Measurements from ENCODE around the gene GLT1D1. TPM values are rescaled to one million over a fixed set of nuclear protein-coding genes. Genes with fewer than 3 reads are reported as not detected.

The GLT1D1 gene
- total RNA-seq, 2 experiments from 2014 or later: not detected

DNA sequence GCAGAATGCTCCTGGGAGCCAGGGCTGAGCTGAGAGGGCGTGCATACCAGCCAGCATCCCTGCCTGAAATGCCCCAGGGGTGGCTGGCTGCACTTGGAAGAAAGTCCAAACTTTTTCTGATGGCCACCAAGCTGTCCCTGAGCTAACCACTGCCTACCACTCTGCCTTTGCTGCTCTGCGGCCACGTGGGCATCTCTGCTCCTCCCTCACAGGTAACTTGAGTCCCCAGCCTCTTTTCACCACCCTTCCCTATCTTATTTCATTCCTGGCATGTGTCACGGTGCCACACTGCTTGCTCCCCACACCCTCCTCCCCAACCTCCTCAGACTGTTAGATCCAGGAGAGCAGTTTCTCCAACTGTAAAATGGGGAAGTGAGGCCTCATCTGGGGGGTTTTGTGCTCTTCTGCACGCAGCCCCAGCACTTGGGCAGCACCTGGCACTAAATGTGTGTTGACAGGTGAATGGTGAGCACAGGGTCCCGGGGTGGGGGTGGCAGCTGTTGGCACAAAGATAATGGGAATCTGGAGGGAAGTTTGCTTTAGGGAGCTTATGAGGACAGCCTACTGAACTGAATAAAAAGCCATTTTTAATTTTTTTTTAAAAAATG lies 113.0 kb downstream of the GLT1D1 start:
- Mint-ChIP-seq H3K4me3 (no peak overlapping the region), H3K9me3 (ENCODE audit: insufficient read depth) (no peaks in the 10 kb centered on the region), H3K27ac (no peak overlapping the region), H3K4me1 (ENCODE audit: low read depth) (peaks cover 3% of the 10 kb centered on the region), H3K36me3 (ENCODE audit: low read depth) (no peaks in the 10 kb centered on the region), H3K27me3 (ENCODE audit: low read depth) (peaks cover 14% of the 10 kb centered on the region)
- DNase-seq: no peak
- POLR2A ChIA-PET: no interaction called here
- CTCF ChIA-PET: interaction anchor here (0.9 to 2.1 kb wide), 2 partner anchors 10 to 11 kb away, joined by 3 to 9 read pairs; no protein-coding TSS in a partner anchor
- ATAC-seq: no peak

DNA sequence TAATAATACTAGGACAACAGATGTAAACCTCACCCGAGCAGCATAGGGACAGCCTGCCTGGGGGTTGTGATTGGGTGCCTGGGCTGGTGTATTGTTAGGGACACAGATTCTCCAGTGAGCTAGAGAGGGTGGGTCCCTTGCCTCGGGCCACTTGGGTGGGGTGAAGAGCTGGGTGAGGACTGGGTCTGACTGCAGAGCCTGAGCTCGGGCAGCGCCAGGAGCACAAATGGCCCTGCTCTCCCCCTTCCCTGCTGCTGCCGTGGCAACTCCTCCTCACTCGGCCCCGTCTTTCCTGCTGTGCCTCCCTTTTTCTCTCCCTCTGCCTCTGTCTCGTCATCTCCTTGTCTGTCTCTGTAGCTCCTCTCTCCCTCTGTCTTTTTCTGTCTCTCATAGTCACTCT lies 115.4 kb downstream of the GLT1D1 start:
- ChIA-PET POLR2A (no interaction called here), CTCF (interaction anchor here (1.1 to 1.7 kb wide), 3 partner anchors 31 to 943 kb away, joined by 3 to 9 read pairs (median 4); no protein-coding TSS in a partner anchor)
- Mint-ChIP-seq H3K9me3 (ENCODE audit: insufficient read depth) (no peaks in the 10 kb centered on the region), H3K36me3 (ENCODE audit: low read depth) (no peaks in the 10 kb centered on the region), H3K4me3 (no peak overlapping the region), H3K27me3 (ENCODE audit: low read depth) (peaks cover 14% of the 10 kb centered on the region), H3K27ac (no peak overlapping the region), H3K4me1 (ENCODE audit: low read depth) (peaks cover 3% of the 10 kb centered on the region)
- ATAC-seq (no peak), DNase-seq (no peak)

DNA sequence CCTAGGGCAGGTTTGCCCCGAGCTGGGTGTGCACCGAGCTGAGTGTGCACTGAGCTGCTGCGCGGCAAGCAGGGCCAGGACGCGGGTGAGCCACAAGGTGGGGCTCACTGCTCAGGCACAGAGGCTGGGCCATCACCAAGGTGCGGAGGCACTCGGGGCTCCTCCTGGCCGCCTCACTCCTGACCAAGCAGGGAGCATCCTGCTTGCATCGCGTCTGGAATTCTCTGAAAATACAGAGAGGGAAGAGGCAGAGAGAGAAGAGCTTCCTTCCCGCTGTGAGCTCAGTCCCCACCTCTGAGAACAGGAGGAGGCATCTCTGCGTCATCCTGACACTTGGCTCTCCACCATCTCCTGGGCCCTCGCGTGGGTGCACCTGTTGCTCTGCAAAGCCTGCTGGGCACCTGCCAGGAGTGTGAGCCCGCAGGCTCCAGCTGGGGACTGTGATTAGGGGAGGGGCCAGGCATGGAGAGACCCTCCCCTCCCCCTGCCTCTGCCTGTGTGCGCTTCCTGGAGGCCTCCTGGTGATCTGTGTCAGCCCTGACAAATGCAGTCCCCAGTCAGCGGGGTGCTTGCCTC lies 116.3 kb downstream of the GLT1D1 start:
- no peak overlapping the region for H3K4me3 Mint-ChIP-seq

DNA sequence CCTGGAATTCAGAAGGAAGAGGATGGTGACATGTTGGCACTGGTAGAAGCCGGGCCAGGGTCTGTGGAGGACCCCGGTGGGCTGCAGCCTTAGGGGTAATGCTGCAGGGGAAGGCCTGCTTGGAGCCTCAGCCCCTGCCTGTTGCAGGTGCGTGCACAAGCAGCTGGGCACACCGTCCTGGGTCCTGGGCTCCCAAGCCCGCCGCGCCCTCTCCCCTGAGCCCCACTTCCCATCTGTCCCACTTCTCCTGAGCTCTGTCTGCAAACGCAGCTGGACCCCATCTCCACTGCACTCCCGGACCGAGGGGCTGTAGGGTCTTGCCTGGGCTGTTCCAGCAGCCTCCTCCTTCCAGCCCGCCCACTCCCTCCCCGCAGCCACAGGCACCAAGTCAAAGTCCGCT lies 116.8 kb downstream of the GLT1D1 start:
- peaks cover 3% of the 10 kb centered on the region for H3K4me1 Mint-ChIP-seq (ENCODE audit: low read depth)
- ATAC-seq (no peak), DNase-seq (no peak)
- H3K27ac Mint-ChIP-seq: no peak overlapping the region
- no peak overlapping the region for H3K4me3 Mint-ChIP-seq
- no peaks in the 10 kb centered on the region for H3K36me3 Mint-ChIP-seq (ENCODE audit: low read depth)
- POLR2A ChIA-PET: no interaction called here
- CTCF ChIA-PET: interaction anchor here (0.8 to 1.7 kb wide), 4 partner anchors 77 to 1044 kb away, joined by 3 to 9 read pairs (median 4); no protein-coding TSS in a partner anchor
- H3K9me3 Mint-ChIP-seq (ENCODE audit: insufficient read depth): no peaks in the 10 kb centered on the region
- peaks cover 11% of the 10 kb centered on the region for H3K27me3 Mint-ChIP-seq (ENCODE audit: low read depth)

More for the DNA sequence above, 116.3 kb downstream of the GLT1D1 start:
- peak; percentile 28 for DNase-seq
- Mint-ChIP-seq H3K27me3 (ENCODE audit: low read depth) (peaks cover 14% of the 10 kb centered on the region), H3K27ac (no peak overlapping the region), H3K9me3 (ENCODE audit: insufficient read depth) (no peaks in the 10 kb centered on the region), H3K36me3 (ENCODE audit: low read depth) (no peaks in the 10 kb centered on the region), H3K4me1 (ENCODE audit: low read depth) (peaks cover 3% of the 10 kb centered on the region)
- CTCF ChIA-PET: interaction anchor here (0.6 to 1.7 kb wide), 6 partner anchors 32 to 1044 kb away, joined by 3 to 9 read pairs (median 4); no protein-coding TSS in a partner anchor
- POLR2A ChIA-PET: no interaction called here
- peak; percentile 84 for ATAC-seq

DNA sequence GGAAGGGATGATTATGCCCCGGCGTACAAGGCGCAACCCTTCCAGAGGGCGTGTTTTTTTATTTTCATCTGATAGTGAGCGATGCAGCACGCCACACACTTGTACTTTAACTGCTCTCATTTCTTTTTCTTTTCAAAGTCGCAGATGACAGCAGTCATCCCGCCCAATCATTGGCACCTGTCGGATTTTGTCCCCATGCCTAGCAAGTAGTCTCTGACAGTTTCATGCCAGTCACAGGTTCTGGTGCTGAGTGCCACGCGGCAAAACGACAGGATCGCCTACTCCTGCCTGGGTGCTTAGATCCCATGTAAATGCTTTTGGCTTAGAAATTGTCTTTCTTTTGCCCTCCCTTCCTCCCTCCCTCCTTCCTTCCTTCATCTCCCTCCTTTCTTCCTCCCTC lies 117.7 kb downstream of the GLT1D1 start:
- no peak for ATAC-seq
- Mint-ChIP-seq H3K4me3 (no peak overlapping the region), H3K9me3 (ENCODE audit: insufficient read depth) (no peaks in the 10 kb centered on the region), H3K27ac (no peak overlapping the region), H3K36me3 (ENCODE audit: low read depth) (no peaks in the 10 kb centered on the region), H3K4me1 (ENCODE audit: low read depth) (peaks cover 3% of the 10 kb centered on the region), H3K27me3 (ENCODE audit: low read depth) (peaks cover 11% of the 10 kb centered on the region)
- no peak for DNase-seq
- CTCF ChIA-PET: interaction anchor here (1.3 kb wide), 1 partner anchor 1043 kb away, joined by 5 read pairs; no protein-coding TSS in a partner anchor
- POLR2A ChIA-PET: no interaction called here

DNA sequence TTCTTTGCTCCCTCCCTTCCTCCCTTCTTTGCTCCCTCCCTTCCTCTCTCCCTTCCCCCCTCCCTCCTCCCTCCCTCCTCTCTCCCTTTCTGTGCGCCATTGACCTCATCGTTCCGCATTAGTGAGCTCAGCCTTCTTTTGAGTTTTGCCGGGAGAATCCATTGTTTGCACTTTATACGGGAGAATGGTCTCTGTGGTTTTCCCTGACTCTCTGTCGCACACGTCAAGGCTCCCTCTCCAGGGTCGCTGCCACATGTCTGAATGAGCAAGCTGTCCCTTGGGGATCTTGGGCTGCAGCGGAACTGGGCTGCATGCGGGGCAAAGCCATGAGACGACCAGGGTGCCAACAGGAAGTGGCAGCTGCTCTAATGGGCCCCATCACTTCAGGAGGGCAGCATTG lies 118.5 kb downstream of the GLT1D1 start:
- CTCF ChIA-PET: no interaction called here
- H3K36me3 Mint-ChIP-seq (ENCODE audit: low read depth): no peaks in the 10 kb centered on the region
- DNase-seq (no peak), ATAC-seq (no peak)
- POLR2A ChIA-PET: no interaction called here
- H3K27me3 Mint-ChIP-seq (ENCODE audit: low read depth): peaks cover 11% of the 10 kb centered on the region
- H3K4me1 Mint-ChIP-seq (ENCODE audit: low read depth): peaks cover 3% of the 10 kb centered on the region
- no peaks in the 10 kb centered on the region for H3K9me3 Mint-ChIP-seq (ENCODE audit: insufficient read depth)
- H3K27ac Mint-ChIP-seq: no peak overlapping the region
- no peak overlapping the region for H3K4me3 Mint-ChIP-seq

DNA sequence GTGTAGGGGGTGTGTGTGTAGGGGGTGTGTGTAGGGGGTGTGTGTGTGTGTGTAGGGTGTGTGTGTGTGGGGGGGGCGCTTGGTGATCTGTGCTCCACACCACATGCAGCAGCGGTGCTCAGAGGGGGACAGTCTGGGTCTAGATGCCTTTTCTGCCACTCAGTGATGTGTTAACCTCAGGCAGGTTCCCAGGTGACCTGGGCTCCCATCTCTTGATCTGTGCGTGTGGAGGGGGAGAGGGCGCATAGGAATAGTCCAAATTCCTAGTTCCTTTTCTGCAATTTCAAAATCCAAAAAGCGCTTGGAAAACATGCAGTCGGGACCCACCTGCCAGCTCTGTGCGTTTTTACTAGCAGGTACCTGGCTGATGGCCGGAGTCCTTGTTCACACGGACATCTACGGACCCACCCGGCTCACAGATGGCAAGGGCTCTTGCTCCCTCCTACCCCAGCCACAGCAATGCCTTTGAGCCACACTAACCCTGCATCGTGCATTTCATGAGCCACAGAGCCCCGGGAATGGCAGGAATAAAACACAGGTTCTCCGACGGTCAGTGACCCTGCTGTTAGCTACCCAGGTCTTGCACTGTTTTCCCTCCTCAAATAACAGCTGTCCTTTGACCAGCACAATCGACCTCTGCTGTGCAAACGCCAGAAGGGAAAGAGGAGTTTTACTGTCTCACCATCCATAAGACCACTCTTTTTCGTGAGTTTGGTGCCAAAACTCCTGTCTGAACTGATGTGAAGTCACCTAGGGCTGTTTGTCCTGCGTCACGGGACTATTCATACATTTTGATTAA lies 120.8 kb downstream of the GLT1D1 start:
- H3K9me3 Mint-ChIP-seq (ENCODE audit: insufficient read depth): no peaks in the 10 kb centered on the region
- ATAC-seq (no peak), DNase-seq (no peak)
- CTCF ChIA-PET: no interaction called here
- H3K4me1 Mint-ChIP-seq (ENCODE audit: low read depth): peaks cover 3% of the 10 kb centered on the region
- H3K27ac Mint-ChIP-seq: no peak overlapping the region
- no peaks in the 10 kb centered on the region for H3K36me3 Mint-ChIP-seq (ENCODE audit: low read depth)
- POLR2A ChIA-PET: no interaction called here
- H3K4me3 Mint-ChIP-seq: no peak overlapping the region
- peaks cover 8% of the 10 kb centered on the region for H3K27me3 Mint-ChIP-seq (ENCODE audit: low read depth)

DNA sequence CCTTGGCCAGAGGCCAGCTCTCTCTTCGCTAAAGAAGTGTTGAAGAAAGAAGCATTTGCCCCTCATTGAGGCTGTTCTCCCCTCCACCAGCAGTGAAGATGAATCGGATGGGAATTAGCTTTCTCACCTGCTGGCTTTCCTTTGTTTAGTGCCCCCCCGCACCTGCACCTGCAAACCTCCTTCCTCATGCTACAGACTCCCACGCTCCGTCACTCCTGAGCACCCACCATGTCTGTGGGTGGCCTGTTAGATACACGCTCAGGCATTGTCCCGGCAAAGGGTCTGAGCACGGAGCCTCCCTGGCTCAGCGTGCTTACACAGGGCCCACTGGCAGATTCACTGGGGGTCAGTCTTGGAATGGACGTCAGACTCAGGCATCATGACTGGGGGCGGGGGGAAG lies 121.6 kb downstream of the GLT1D1 start:
- POLR2A ChIA-PET: no interaction called here
- Mint-ChIP-seq H3K4me1 (ENCODE audit: low read depth) (no peaks in the 10 kb centered on the region), H3K9me3 (ENCODE audit: insufficient read depth) (no peaks in the 10 kb centered on the region), H3K27ac (no peak overlapping the region), H3K4me3 (no peak overlapping the region), H3K27me3 (ENCODE audit: low read depth) (peaks cover 3% of the 10 kb centered on the region), H3K36me3 (ENCODE audit: low read depth) (no peaks in the 10 kb centered on the region)
- DNase-seq (no peak), ATAC-seq (no peak)
- CTCF ChIA-PET: interaction anchor here (1.9 kb wide), 1 partner anchor 8 kb away, joined by 9 read pairs; no protein-coding TSS in a partner anchor

DNA sequence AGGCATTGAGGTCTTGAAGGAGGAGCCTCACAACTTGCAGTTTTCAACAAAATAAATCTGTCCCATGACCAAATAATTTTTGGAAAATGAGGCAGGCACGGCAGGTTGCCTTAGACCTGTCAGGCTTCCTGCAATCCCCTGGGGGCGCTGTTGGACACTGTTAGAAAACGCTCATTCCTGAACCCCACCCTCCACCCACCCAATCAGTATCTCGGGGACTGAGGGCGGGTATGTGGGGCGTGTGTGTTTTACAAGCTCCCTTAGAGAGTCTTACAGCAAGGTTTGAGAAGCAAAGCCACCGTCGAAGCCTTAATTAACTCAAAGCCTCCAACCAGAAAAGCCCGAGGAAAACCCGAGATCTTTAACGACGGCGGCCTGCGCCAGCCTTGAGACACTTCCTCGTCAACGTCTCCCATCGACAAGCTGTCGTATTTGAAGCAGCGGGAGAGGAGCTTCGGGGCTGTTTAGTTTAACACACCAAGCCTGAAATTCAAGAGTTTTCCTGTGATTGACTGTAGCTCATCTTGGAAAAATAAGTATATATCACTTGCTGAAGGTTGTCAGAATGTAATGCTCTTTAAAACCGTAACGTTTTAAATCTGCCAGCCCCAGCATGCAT lies 123.0 kb downstream of the GLT1D1 start:
- CTCF ChIA-PET: interaction anchor here (0.9 to 1.9 kb wide), 2 partner anchors 9 to 193 kb away, joined by 3 to 9 read pairs; no protein-coding TSS in a partner anchor
- Mint-ChIP-seq H3K36me3 (ENCODE audit: low read depth) (no peaks in the 10 kb centered on the region), H3K27ac (no peak overlapping the region), H3K27me3 (ENCODE audit: low read depth) (no peaks in the 10 kb centered on the region), H3K9me3 (ENCODE audit: insufficient read depth) (no peaks in the 10 kb centered on the region), H3K4me3 (no peak overlapping the region), H3K4me1 (ENCODE audit: low read depth) (no peaks in the 10 kb centered on the region)
- ATAC-seq (no peak), DNase-seq (peak; percentile 31)
- POLR2A ChIA-PET: no interaction called here

DNA sequence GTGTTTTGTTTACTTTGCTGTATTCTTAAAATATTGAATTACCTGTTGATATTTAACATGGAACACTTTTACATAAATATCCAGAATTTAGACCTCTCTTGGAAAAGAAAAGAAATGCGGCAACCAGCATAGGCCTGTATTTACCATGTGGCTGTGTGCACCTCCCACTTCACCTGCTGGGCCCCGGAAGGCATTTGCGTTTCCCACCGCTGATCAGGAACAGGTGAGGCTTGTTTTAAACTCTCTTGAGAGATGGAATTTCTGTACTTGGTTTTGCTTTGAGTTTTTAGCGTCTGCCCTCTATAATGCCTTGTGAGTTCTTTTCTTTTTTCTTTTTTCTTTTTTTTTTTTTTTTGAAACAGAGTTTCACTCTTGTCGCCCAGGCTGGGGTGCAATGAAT lies 124.2 kb downstream of the GLT1D1 start:
- no peak overlapping the region for H3K4me3 Mint-ChIP-seq
- peaks cover 3% of the 10 kb centered on the region for H3K27me3 Mint-ChIP-seq (ENCODE audit: low read depth)
- H3K27ac Mint-ChIP-seq: no peak overlapping the region
- CTCF ChIA-PET: no interaction called here
- POLR2A ChIA-PET: no interaction called here
- H3K9me3 Mint-ChIP-seq (ENCODE audit: insufficient read depth): no peaks in the 10 kb centered on the region
- H3K4me1 Mint-ChIP-seq (ENCODE audit: low read depth): no peaks in the 10 kb centered on the region
- ATAC-seq (no peak), DNase-seq (no peak)
- no peaks in the 10 kb centered on the region for H3K36me3 Mint-ChIP-seq (ENCODE audit: low read depth)

DNA sequence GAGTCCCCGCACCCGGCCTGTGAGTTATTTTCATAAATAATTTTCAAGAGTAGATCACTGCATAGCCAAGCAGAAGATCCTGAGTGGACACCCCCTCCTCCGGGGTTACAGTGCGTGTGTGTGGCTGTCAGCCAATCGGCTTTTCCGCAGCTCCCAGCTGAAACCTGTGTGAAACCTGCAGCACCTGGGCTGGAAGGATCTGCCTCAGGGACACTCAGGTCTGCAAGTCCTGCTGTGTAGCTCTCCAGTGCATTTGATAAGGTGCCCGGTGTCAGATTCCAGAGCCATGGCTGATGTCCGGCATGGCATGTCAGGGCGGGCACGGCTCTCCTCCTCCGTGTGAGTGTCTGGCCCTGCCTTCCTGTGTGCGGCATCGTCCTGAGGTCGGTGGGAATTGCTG lies 124.8 kb downstream of the GLT1D1 start:
- Mint-ChIP-seq H3K27me3 (ENCODE audit: low read depth) (peaks cover 4% of the 10 kb centered on the region), H3K9me3 (ENCODE audit: insufficient read depth) (no peaks in the 10 kb centered on the region), H3K36me3 (ENCODE audit: low read depth) (no peaks in the 10 kb centered on the region), H3K27ac (no peak overlapping the region), H3K4me3 (no peak overlapping the region), H3K4me1 (ENCODE audit: low read depth) (no peaks in the 10 kb centered on the region)
- DNase-seq: no peak
- no peak for ATAC-seq
- ChIA-PET POLR2A (no interaction called here), CTCF (no interaction called here)

DNA sequence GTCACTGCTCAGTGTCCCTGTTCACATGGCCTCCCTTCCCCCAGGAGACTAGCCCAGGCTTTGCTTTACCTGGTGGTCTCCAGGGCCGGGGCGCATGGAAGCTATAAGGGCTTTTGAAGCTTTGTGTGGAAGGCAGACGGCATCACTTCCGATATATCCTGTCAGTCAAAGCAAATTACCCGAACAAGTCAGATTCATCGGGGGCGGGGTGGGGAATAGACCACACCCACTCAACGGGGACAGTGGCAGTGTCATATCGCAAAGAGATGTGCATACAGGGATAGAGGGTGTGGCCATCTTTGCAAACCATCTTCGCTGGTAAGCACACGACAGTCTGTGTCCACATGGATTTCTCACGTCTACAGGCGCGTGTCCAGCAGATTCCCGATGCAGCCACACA lies 127.3 kb downstream of the GLT1D1 start:
- Mint-ChIP-seq H3K36me3 (ENCODE audit: low read depth) (no peaks in the 10 kb centered on the region), H3K27ac (no peak overlapping the region), H3K4me3 (no peak overlapping the region), H3K9me3 (ENCODE audit: insufficient read depth) (no peaks in the 10 kb centered on the region), H3K27me3 (ENCODE audit: low read depth) (peaks cover 4% of the 10 kb centered on the region), H3K4me1 (ENCODE audit: low read depth) (no peaks in the 10 kb centered on the region)
- ChIA-PET POLR2A (no interaction called here), CTCF (no interaction called here)
- no peak for ATAC-seq
- no peak for DNase-seq

Measured in activated CD8-positive, alpha-beta T cell treated with anti-CD3 and anti-CD28 coated beads, Interleukin-2, amount 10 ng/mL, durations not matched to agents 7 days and 5 days (primary cell).